Nephron (organoid): Measurements from ENCODE around the gene SLC35D3.
A peak's percentile ranks its signal among the peaks of the same experiment; 100 is the strongest.
"Not testable (repeated sequence)": the region's sequence is repeated elsewhere in the genome, so short reads cannot be mapped to it uniquely, and the experiment has no call there.

Source experiments
- H3K27ac Mint-ChIP-seq, 3 experiments: 2 replicates each; pipeline ENCODE4 v1.8.0; 2020; ENCODE audit warnings: mixed read lengths in 3 of 3, mild to moderate bottlenecking in 2 of 3, moderate library complexity in 1 of 3
- H3K27me3 Mint-ChIP-seq: 2 replicates; pipeline ENCODE4 v1.8.0; 2021; ENCODE audit warnings: low read depth, mild to moderate bottlenecking, moderate library complexity, mixed read lengths
- H3K36me3 Mint-ChIP-seq: 2 replicates; pipeline ENCODE4 v1.8.0; 2020; ENCODE audit warnings: low read depth, mixed read lengths
- H3K4me1 Mint-ChIP-seq: 2 replicates; pipeline ENCODE4 v1.8.0; 2020; ENCODE audit warnings: mixed read lengths
- H3K4me3 Mint-ChIP-seq, 3 experiments: 2 replicates each; pipeline ENCODE4 v1.8.0; 2020; ENCODE audit warnings: mild to moderate bottlenecking in 3 of 3, mixed read lengths in 3 of 3, moderate library complexity in 2 of 3
- H3K9me3 Mint-ChIP-seq: 2 replicates; pipeline ENCODE4 v1.8.0; 2020; ENCODE audit warnings: mixed read lengths
- CTCF ChIP-seq, 3 experiments: fragments of 200-600 bp; sonication (generic); IDR thresholded peaks; one replicate each; pipeline ENCODE4 v1.5.0; 2021; ENCODE audit warnings: antibody characterized with exemption in 3 of 3; ENCODE audit not compliant: unreplicated experiment in 3 of 3

The SLC35D3 gene

GRCh38 chr6:136947037-136947436, 24.9 kb downstream of the SLC35D3 start:
- peaks cover 4% of the 10 kb centered on the region for H3K27me3 Mint-ChIP-seq
- no peak overlapping the region for H3K27ac Mint-ChIP-seq
- H3K9me3 Mint-ChIP-seq: peaks cover 2% of the 10 kb centered on the region
- no peak overlapping the region for H3K4me3 Mint-ChIP-seq
- no peaks in the 10 kb centered on the region for H3K36me3 Mint-ChIP-seq
- TF ChIP-seq CTCF (IDR thresholded peaks at IDR 0.05; ENCODE audit: unreplicated experiment in 3 of 3): no peak
- H3K4me1 Mint-ChIP-seq: no peaks in the 10 kb centered on the region

DNA sequence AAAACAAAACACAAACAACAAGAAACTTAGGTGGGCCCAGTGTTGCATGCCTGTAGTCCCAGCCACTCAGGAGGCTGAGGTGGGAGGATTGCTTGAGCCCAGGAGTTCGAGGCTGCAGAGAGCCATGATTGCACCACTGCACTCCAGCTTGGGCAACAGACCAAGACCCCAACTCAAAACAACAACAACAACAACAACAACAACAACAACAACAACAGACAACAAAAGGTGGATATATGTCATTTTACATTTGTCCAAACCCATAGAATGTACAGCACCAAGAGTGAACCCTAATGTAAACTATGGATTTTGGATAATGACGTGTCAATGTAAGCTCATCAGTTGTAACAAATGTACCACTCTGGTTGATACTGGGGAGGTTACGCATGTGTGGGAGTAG, 27.9 kb downstream of the SLC35D3 start:
- not testable (repeated sequence) for H3K9me3 Mint-ChIP-seq, H3K4me3 Mint-ChIP-seq, H3K4me1 Mint-ChIP-seq, H3K36me3 Mint-ChIP-seq
- peak overlapping the region in 1 of 3 experiments; percentile 73 for H3K27ac Mint-ChIP-seq
- peaks cover 13% of the 10 kb centered on the region for H3K27me3 Mint-ChIP-seq

DNA sequence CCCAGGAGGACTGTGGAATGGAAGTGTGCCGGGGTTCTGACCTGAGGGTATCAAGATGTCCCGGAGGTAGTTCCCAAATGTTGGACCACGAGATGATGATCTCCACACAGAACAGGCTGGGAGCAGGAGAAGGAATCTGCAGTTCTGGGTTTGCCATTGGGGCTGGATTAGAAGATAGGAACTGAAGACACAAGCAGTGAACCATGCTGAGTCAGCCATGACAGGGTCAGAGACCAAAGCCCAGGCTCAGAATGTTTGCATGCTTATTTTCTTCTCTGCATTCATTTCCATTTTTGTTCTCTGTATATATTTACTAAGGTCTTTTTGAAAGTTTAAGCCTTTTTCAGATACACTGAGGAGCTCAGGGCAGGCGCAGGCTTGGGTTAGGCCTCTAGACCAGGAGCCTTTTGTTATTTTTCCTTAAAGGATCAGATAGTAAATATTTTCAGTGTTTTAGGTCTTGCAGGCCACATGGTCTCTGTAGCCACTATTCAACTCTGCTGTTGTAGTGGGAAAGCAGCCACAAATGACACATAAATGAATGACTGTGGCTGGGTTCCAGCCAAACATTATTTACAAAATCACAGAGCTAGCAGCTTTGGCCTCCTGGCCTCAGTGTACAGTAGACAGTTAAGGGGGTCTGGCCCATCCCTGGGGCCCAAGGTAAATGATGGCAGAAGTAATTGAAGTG, 28.5 kb downstream of the SLC35D3 start:
- H3K4me1 Mint-ChIP-seq: no peaks in the 10 kb centered on the region
- no peaks in the 10 kb centered on the region for H3K36me3 Mint-ChIP-seq
- H3K4me3 Mint-ChIP-seq: no peak overlapping the region
- H3K27ac Mint-ChIP-seq: peak overlapping the region in 1 of 3 experiments; percentile 73
- no peak for TF ChIP-seq CTCF (IDR thresholded peaks at IDR 0.05; ENCODE audit: unreplicated experiment in 3 of 3)
- peaks cover 13% of the 10 kb centered on the region for H3K27me3 Mint-ChIP-seq
- peaks cover 2% of the 10 kb centered on the region for H3K9me3 Mint-ChIP-seq

GRCh38 chr6:136952714-136953260, 30.7 kb downstream of the SLC35D3 start:
- peaks cover 8% of the 10 kb centered on the region for H3K4me1 Mint-ChIP-seq
- H3K9me3 Mint-ChIP-seq: peaks cover 2% of the 10 kb centered on the region
- H3K27ac Mint-ChIP-seq: no peak overlapping the region
- H3K36me3 Mint-ChIP-seq: no peaks in the 10 kb centered on the region
- no peak overlapping the region for H3K4me3 Mint-ChIP-seq
- H3K27me3 Mint-ChIP-seq: peaks cover 15% of the 10 kb centered on the region
- no peak for TF ChIP-seq CTCF (IDR thresholded peaks at IDR 0.05; ENCODE audit: unreplicated experiment in 3 of 3)

GRCh38 chr6:136955123-136955522, 33.0 kb downstream of the SLC35D3 start:
- H3K4me1 Mint-ChIP-seq: peaks cover 15% of the 10 kb centered on the region
- no peaks in the 10 kb centered on the region for H3K36me3 Mint-ChIP-seq
- peaks cover 19% of the 10 kb centered on the region for H3K27me3 Mint-ChIP-seq
- no peak overlapping the region for H3K4me3 Mint-ChIP-seq
- TF ChIP-seq CTCF (IDR thresholded peaks at IDR 0.05; ENCODE audit: unreplicated experiment in 3 of 3): no peak
- H3K9me3 Mint-ChIP-seq: no peaks in the 10 kb centered on the region
- H3K27ac Mint-ChIP-seq: no peak overlapping the region

GRCh38 chr6:136956590-136957544, 34.8 kb downstream of the SLC35D3 start:
- Mint-ChIP-seq H3K36me3 (no peaks in the 10 kb centered on the region), H3K4me3 (no peak overlapping the region), H3K27me3 (peaks cover 19% of the 10 kb centered on the region), H3K27ac (peak overlapping the region; percentile 10 to 42 (median 36)), H3K4me1 (peaks cover 15% of the 10 kb centered on the region), H3K9me3 (no peaks in the 10 kb centered on the region)
- TF ChIP-seq CTCF (IDR thresholded peaks at IDR 0.05; ENCODE audit: unreplicated experiment in 3 of 3): no peak
